ENCODE measurements around the gene MCCC2.
"Not testable (repeated sequence)": the region's sequence is repeated elsewhere in the genome, so short reads cannot be mapped to it uniquely, and the experiment has no call there.

Gene MCCC2

DNA sequence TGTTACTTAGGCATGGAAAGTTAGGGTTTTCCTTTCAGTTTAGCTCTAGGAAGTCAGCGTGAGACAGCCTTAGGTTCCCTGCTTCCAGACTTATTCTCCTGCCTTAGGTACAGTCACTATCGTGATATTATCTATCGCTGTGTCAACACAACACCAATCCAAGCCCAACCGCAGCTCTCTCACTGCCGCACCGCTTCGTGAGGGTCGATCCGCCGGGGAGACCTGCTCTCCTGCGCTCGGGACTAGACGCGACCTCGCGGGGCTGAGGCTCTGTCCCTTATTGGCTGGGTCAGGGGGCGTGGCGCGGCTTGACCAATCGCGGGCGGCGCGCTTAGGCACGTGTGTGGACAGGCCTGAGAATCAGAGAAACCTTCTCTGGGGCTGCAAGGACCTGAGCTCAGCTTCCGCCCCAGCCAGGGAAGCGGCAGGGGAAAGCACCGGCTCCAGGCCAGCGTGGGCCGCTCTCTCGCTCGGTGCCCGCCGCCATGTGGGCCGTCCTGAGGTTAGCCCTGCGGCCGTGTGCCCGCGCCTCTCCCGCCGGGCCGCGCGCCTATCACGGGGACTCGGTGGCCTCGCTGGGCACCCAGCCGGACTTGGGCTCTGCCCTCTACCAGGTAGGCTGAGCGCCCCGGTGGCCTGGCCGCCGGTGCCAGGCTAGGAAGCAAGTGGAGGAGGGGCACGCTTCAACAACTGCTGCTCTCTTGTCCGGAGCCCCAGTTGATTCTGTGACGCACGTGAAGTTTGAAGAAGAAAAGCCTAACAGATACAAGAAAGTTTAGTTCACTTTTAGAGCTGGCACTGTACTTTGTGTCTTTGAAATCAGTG lies at the start of gene MCCC2:
MCCC2 (plus strand) TSS at position 400 of the 825 bp plus-strand sequence; CDS start at position 486, 86 bp downstream.
- peak; percentile 81 for DNase-seq (ENCODE audit: low read depth, low spot score)

DNA sequence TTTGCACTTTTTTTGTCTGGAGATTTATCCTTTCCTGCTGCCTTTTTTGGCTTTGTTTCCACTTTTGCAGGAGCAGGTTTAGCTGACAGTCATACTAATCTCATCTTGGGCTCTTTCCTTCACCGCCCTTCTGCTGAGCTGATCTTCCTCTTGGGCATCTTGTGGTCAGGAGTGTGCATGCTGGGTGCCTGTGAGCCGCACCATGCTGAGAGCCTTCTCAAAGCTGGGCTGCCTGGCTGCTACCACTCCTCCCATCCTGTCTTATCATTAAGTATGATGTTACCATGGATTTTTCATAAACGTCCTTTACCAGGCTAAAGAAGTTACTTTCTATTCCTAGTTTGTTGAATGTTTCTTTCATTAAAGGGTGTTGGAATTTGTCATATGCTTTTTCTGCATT lies 49.5 kb upstream of the MCCC2 start:
- DNase-seq (ENCODE audit: low read depth, low spot score): peak; percentile 40

DNA sequence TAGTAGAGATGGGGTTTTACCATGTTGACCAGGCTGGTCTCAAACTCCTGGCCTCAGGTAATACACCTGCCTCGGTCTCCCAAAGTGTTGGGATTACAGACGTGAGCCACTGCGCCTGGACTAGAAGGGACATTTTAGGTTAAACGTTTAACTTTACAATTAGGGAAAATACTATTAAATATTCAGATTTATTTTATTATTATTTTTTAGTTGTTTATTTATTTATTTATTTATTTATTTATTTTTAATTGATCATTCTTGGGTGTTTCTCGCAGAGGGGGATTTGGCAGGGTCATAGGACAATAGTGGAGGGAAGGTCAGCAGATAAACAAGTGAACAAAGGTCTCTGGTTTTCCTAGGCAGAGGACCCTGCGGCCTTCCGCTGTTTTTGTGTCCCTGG lies 36.3 kb upstream of the MCCC2 start:
- DNase-seq (ENCODE audit: low read depth, low spot score): not testable (repeated sequence)

DNA sequence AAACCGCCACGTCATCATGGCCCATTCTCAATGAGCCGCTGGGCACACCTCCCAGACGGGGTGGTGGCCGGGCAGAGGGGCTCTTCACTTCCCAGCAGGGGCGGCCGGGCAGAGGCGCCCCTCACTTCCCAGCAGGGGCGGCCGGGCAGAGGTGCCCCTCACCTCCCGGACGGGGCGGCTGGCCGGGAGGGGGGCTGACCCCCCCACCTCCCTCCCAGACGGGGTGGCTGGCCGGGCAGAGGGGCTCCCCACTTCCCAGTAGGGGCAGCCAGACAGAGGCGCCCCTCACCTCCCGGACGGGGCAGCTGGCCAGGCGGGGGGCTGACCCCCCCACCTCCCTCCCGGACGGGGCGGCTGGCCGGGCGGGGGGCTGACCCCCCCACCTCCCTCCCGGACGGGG lies 35.6 kb upstream of the MCCC2 start:
- not testable (repeated sequence) for DNase-seq (ENCODE audit: low read depth, low spot score)

DNA sequence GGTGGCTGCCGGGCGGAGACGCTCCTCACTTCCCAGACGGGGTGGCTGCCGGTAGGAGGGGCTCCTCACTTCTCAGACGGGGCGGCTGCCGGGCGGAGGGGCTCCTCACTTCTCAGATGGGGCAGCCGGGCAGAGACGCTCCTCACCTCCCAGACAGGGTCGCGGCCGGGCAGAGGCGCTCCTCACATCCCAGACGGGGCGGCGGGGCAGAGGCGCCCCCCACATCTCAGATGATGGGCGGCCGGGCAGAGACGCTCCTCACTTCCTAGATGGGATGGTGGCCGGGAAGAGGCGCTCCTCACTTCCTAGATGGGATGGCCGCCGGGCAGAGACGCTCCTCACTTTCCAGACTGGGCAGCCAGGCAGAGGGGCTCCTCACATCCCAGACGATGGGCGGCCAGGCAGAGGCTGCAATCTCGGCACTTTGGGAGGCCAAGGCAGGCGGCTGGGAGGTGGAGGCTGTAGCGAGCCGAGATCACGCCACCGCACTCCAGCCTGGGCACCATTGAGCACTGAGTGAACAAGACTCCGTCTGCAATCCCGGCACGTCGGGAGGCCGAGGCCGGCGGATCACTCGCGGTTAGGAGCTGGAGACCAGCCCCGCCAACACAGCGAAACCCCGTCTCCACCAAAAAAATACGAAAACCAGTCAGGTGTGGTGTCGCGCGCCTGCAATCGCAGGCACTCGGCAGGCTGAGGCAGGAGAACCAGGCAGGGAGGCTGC lies 35.0 kb upstream of the MCCC2 start:
- not testable (repeated sequence) for DNase-seq (ENCODE audit: low read depth, low spot score)

DNA sequence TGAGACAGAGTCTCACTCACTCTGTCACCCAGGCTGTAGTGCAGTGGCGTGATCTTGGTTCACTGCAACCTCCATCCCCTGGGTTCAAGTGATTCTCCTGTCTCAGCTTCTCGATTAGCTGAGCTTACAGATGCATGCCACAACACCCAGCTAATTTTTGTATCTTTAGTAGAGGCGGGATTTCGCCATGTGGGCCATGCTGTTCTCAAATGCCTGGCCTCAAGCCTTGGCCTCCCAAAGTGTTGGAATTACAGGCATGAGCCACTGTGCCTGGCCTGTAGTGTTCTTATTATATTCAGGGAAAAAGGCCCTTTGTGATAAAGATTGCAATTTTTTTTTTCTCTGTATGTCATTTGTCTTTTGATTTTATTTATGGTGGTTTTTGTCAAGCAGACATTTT lies 24.0 kb upstream of the MCCC2 start:
- no peak for DNase-seq (ENCODE audit: low read depth, low spot score)

DNA sequence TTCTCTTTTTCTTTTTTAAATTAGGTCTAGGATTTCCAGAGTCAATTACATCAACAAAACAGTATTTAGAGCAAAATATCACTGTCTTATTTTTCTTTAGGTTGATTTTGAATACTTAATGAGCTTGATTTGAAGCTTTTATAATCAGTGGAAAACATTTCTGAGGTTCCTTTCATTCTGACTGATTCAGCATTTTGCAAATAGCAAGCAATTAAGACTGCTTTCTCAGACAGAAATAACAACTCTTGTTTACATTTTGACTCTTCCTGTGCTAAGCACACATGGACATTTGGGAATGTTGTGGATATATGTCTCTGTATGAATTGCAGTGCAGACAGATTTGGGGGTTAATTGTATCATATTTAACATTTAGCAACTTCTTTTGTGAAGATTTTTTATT lies 22.2 kb upstream of the MCCC2 start:
- DNase-seq (ENCODE audit: low read depth, low spot score): no peak

DNA sequence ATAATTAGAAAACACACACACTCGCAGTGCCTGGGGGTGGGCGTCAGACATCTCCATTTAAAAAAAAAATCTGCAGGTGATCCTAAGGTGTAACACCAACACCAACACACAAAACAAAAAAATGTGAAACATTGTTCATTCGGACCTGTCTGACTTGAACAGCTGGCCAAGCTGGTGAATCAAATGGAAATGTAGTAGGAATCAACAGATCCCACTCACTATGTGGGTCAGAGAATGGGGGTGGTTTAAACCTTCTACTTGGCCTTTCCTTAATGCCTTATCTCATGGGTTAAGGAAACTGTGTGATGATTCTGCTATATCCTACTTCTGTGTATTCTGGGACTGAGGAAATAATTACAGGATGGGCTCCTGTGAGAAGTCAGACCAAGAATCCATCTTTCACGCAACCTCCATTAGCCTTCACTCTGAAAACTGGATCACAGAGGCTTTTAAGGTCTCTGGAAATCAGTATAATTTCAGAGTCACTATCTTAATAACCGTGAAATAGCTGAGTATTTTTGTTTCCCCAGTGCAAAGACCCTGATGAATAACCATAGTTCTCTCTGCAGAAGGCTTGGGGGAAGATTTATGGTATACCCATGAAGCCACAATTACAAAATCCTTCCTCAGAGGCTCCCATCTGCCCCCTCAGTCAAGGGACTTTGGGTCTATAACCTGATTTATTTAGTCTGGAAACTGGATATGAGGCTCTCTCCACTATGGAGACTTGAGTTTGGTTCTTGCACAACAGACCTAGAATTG lies 17.2 kb upstream of the MCCC2 start:
- DNase-seq (ENCODE audit: low read depth, low spot score): no peak

DNA sequence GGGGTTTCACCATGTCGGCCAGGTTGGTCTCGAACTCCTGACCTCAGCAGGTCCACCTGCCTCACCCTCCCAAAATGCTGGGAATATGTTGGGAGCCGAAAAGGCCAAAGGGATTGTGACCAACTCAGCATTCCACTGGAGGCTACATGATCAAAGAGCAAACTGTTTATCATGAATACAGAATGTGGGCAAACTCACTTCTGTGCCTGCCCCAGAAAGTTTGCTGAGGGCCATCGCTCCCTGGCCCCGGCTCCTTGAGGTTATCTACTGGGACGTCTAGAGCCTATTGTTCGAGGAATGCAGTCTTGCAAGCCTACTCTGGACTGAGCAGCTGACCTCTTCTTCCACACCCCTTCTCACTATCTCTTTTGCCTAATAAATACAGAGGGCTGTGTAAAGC lies 15.3 kb upstream of the MCCC2 start:
- not testable (repeated sequence) for DNase-seq (ENCODE audit: low read depth, low spot score)

DNA sequence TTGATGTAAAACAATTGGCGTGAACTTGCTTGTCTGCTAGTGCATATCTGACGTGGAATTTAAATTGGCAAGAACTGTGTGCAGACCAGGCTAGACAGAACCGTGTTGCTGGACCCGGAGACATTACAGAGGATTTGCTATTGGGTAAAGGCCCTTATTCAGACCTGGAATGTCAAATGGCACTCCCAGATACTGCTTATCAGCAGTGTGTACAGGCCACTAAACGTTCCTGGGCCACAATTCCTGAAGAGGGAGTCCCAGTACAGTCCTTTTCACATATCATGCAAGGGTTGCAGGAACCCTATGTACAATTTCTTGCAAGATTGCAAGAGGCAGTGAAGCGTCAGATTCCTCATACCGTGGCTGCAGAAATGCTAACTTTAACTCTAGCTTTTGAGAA lies 13.5 kb upstream of the MCCC2 start:
- DNase-seq (ENCODE audit: low read depth, low spot score): no peak

DNA sequence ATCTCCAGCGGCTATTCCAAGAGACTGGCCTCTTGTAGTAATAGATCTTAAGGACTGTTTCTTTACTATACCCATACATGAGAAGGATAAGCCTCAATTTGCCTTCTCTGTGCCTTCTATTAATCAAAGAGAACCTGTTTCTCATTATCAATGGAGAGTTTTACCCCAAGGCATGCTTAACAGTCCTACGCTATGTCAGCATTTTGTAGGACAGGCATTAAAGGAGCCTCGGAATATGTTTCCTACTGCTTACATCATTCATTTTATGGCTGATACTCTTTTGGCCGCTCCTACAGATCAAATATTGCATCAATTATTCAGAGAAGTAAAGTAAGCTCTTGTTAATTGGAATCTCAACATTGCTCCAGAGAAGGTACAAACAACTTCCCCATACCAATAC lies 11.6 kb upstream of the MCCC2 start:
- DNase-seq (ENCODE audit: low read depth, low spot score): not testable (repeated sequence)

DNA sequence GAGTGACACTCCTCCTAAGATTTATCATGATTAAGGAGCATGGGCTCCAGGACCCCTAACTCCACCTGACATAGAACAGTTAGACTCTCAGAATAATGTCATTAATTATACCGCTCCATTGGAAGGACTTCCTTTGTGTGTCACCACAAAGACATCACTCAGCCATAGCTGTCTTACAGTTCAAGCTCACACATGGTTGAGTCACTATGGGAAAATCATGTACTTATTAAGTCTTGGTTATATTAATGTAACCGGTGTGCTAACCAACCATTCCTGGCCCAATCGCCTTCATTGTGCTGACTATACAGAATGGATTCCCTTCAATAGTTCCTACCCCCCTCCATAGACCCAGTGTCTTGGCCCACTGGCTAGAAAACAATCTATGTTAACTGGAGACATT lies 10.9 kb upstream of the MCCC2 start:
- DNase-seq (ENCODE audit: low read depth, low spot score): no peak

DNA sequence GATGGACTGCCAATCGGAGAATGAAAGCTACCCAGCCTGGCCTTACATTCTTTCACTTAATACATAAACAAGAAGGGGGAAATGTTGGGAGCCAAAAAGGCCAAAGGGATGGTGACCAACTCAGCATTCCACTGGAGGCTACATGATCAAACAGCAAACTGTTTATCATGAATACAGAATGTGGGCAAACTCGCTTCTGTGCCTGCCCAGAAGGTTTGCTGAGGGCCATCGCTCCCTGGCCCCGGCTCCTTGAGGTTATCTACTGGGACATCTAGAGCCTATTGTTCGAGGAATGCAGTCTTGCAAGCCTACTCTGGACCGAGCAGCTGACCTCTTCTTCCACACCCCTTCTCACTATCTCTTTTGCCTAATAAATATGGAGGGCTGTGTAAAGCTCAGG lies 9.3 kb upstream of the MCCC2 start:
- DNase-seq (ENCODE audit: low read depth, low spot score): not testable (repeated sequence)

DNA sequence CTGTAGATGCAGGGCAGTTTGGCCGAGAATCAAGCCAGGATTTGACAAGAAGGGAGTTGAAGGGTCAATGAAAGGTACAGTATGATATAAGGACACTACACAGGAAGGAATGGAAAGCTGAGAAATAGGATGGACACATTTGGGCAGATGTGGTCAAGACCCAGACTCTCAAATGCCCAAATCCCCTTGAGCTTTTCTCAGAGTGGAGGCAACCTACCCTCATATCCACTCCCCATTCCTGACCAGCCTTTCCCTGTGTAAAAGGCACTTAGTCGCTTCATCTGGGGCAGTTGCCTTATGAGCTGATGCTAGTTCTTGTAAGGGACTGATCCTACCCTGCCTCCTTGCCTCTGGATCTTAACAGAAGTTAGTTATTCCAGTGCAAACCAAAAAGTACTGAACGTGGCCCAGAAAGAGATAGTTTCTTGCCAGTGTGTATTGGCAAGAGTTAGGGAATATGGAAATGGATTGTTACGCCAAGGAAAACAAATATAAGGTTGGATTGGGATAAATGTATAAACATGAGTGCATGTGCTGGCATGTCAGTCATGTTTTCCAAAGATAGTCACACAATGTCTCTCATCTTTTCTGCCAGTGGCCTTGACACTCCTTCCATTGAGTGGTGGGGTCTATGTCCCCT lies 4.1 kb upstream of the MCCC2 start:
- DNase-seq (ENCODE audit: low read depth, low spot score): no peak

DNA sequence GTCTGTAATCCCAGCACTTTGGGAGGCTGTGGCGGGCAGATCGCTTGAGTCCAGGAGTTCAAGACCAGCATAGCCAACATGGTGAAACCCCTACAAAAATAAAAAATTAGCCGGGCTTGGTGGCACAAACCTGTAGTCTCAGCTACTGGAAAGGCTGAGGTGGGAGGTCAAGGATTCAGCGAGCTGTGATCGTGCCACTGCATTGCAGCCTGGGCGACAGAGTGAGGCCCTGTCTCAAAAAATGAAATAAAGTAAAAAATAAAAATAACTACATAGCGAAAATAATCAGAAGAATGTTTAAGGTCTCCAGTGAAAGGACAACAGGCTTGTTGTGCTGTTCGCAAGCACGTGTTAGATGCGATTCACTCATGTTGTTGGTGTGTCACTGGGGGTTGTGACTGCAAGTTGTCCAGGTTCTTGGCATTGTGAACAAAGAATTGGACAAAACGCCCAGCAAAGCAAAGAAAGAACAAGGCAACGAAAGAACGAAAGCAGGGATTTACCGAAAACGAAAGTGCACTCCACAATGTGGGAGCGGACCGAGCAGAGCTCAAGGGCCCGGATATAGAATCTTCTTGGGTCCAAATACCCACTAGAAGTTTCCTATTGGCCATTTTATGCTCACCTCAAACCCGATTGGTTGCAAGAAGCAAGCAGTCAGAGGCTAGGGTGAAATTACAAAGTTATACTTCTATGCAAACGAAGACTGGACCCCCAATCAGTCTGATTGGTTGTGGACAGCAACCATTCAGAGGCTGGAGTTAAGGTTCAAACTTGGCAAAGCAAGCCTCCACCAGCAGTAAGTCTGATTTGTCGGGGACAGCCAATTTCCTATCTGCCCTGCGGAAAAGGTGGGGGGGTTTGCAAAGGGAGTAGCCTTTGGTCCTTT lies 844 bp upstream of the MCCC2 start:
- DNase-seq (ENCODE audit: low read depth, low spot score): no peak

DNA sequence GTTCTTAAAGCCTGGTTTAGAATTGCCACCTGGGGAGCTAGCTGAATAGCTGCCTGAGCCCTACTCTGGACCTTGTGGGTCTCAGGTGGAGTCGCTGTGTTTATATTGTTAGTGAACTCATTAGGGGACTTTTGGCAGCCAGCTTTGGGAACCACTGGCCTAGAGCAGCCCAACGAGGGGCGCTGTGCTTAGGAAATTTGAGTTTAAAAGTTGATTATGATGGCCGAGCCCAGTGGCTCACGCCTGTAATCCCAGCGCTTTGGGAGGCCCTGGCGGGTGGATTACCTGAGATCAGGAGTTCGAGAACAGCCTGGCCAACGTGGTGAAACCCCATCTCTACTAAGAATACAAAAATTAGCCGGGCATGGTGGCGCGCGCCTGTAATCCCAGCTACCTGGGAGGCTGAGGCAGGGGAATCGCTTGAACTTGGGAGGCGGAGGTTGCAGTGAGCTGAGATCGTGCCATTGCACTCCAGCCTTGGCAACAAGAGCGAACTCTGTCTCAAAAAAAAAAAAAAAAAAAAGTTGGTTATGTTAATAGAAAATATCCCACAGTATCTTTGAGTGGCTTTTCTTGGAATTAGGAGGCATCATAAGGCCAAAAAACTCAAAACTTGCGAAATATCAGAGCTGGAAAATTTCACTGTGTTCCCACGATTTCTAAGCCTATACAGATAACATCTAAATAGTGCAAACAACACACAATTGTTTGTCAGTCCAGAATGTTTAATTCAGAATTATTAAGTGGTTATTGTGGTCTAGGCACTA lies 809 bp downstream of the MCCC2 start:
- no peak for DNase-seq (ENCODE audit: low read depth, low spot score)

DNA sequence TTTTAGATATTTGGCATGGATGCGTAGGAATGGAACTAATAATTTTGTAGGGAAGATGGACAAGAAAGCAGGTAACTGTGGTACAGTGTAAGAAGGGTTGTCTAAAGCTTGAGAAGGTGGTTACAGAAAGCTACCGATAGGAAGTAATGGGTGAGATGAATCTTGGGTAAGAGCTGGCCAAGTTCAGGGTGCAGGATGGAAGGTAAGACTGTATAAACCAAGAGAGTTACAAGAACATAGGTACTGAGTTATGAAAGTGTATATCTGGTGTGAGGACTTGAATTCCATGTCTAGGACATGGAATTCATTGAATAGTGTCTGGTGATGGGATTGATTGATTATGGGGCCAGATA lies 1.4 kb downstream of the MCCC2 start:
- DNase-seq (ENCODE audit: low read depth, low spot score): no peak

DNA sequence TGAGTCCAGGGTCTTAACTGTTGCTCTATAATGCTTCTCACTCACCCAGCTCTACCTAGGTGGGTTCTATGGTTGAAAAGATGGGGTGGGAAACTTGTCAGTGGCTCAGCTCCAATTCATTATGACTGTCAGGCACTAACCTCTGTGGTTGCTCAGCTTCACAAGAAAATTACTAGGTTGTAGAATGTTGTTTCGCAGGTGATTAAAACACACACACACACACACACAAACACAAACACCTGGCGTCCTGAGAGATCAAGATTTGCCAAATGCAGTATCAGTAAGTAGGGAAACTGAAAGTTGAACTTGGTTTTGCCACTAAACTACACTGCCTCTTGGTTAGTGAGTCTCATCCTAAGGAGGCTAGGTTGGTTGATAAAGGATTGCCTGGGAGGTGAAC lies 2.8 kb downstream of the MCCC2 start:
- DNase-seq (ENCODE audit: low read depth, low spot score): no peak

DNA sequence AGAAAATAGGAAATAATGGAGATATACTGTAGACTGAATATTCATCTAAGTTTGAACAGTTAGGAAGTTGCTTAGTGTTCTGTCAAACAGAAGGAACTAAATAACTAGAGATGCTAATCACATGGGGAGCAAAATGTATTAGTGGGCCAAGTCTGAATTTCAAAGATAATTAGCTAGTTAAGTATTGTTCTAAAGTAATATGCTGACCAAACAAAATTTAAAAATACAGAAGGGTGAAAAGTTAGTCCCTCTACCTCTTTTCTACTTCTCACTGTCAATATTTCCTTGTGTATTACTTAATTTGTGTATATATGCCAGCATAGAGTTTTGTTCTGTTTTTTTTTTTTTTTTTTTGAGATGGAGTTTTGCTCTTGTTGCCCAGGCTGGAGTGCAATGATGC lies 4.0 kb downstream of the MCCC2 start:
- DNase-seq (ENCODE audit: low read depth, low spot score): no peak

DNA sequence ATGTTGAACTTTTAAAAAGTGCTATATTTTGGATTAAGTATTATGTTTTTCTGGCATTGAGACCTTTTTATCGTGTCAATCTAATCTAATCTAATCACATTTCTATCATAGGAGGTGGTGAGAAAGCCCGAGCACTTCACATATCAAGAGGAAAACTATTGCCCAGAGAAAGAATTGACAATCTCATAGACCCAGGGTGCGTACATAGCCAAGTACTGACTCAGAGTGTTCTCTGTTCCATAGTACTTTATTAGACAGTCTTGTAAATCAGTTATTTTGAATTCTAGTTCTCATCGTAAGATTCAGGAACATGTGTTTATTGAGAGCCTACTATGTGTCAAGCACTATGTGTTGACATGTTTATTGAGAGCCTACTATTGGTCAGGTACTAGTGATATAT lies 9.0 kb downstream of the MCCC2 start:
- no peak for DNase-seq (ENCODE audit: low read depth, low spot score)
